Measurements from ENCODE around the gene DUSP22.

The DUSP22 gene

GRCh38 chr6:326896-327537 is 34.7 kb downstream of the DUSP22 start:
- Histone ChIP-seq H3K27ac (no peak overlapping the region), H3K36me3 (peaks cover 0 to 10% (median 0%) of the 10 kb centered on the region in 3 donors), H3K27me3 (no peaks in the 10 kb centered on the region), H3K4me3 (no peak overlapping the region), H3K4me1 (peaks cover 0 to 19% (median 14%) of the 10 kb centered on the region in 4 donors), H3K9me3 (no peaks in the 10 kb centered on the region)
- DNase-seq, result no peak
- no peak for TF ChIP-seq CTCF (IDR thresholded peaks at IDR 0.05)
- intact Hi-C loops (cut with DNase I; ENCODE audit: low total_unique reads), result no loop called here

GRCh38 chr6:327538-328116 is 35.3 kb downstream of the DUSP22 start:
- Histone ChIP-seq H3K36me3 (peaks cover 0 to 10% (median 0%) of the 10 kb centered on the region in 3 donors), H3K27me3 (no peaks in the 10 kb centered on the region), H3K9me3 (no peaks in the 10 kb centered on the region), H3K4me1 (peaks cover 0 to 19% (median 14%) of the 10 kb centered on the region in 4 donors), H3K27ac (no peak overlapping the region), H3K4me3 (no peak overlapping the region)
- DNase-seq, result no peak
- intact Hi-C loops (cut with DNase I; ENCODE audit: low total_unique reads), result no loop called here
- no peak for TF ChIP-seq CTCF (IDR thresholded peaks at IDR 0.05)

GRCh38 chr6:328136-328670 is 35.9 kb downstream of the DUSP22 start:
- no peak for TF ChIP-seq CTCF (IDR thresholded peaks at IDR 0.05)
- no peaks in the 10 kb centered on the region for H3K9me3 ChIP-seq
- H3K27me3 ChIP-seq, result no peaks in the 10 kb centered on the region
- H3K4me3 ChIP-seq, result no peak overlapping the region
- intact Hi-C loops (cut with DNase I; ENCODE audit: low total_unique reads), result no loop called here
- peaks cover 0 to 19% (median 14%) of the 10 kb centered on the region in 4 donors for H3K4me1 ChIP-seq
- H3K27ac ChIP-seq, result no peak overlapping the region
- peaks cover 0 to 10% (median 0%) of the 10 kb centered on the region in 3 donors for H3K36me3 ChIP-seq
- peak in 1 of 2 donors; percentile 79 for DNase-seq

- intact Hi-C loops (cut with DNase I; ENCODE audit: low total_unique reads), result no loop called here
Measured at GRCh38 chr6:328924-329323, 36.6 kb downstream of the DUSP22 start.

More at GRCh38 chr6:328924-329323, 36.6 kb downstream of the DUSP22 start:
- Histone ChIP-seq H3K4me1 (peaks cover 0 to 19% (median 14%) of the 10 kb centered on the region in 4 donors), H3K36me3 (peaks cover 0 to 10% (median 0%) of the 10 kb centered on the region in 3 donors), H3K27ac (no peak overlapping the region), H3K9me3 (no peaks in the 10 kb centered on the region), H3K4me3 (no peak overlapping the region), H3K27me3 (no peaks in the 10 kb centered on the region)
- no peak for DNase-seq
- no peak for TF ChIP-seq CTCF (IDR thresholded peaks at IDR 0.05)

Measured in tibial artery (tissue), 4 donors.